Mammary epithelial cell (primary cell): ENCODE results near the gene HIGD1B.

Experiments used
- EZH2 ChIP-seq: IDR thresholded peaks from 2 replicates; pipeline ENCODE4 v1.6.1; 2012; ENCODE audit warnings: low read length, inconsistent platforms, borderline replicate concordance
- TF ChIP-seq, protein P1 (sequence below), 2 donors: IDR thresholded peaks in 1 of 2; conservative IDR thresholded peaks in 1 of 2; 2 replicates each; pipeline ENCODE4 v1.5.1; 2011 to 2012; ENCODE audit warnings: inconsistent platforms in 2 of 2, low read length in 2 of 2, mild to moderate bottlenecking in 2 of 2, control low read depth in 1 of 2, low read depth in 1 of 2; ENCODE audit not compliant: insufficient read depth in 1 of 2; ENCODE audit errors: extremely low read depth in 1 of 2

DNA sequence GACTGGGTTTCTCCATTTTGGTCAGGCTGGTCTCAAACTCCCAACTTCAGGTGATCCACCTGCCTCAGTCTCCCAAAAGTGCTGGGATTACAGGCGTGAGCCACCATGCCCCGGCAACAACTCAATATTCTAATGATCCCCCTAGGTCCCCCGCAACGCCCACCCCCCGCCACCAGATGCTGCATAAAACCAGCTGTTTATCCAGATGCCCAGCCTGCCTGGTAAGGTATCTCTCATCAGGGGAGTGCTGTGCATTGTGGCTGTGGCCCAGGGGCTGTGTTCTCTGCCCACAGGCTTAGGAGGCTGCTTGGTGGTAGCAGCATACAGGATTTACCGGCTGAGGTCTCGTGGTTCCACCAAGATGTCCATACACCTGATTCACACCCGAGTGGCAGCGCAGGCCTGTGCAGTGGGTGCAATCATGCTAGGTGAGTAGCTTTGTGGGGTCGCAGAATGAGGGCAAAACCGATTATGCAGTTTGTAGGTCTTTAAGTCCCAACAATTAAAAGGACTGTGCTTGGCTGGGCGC, 1.3 kb downstream of the HIGD1B start:
- TF ChIP-seq, protein P1, sequence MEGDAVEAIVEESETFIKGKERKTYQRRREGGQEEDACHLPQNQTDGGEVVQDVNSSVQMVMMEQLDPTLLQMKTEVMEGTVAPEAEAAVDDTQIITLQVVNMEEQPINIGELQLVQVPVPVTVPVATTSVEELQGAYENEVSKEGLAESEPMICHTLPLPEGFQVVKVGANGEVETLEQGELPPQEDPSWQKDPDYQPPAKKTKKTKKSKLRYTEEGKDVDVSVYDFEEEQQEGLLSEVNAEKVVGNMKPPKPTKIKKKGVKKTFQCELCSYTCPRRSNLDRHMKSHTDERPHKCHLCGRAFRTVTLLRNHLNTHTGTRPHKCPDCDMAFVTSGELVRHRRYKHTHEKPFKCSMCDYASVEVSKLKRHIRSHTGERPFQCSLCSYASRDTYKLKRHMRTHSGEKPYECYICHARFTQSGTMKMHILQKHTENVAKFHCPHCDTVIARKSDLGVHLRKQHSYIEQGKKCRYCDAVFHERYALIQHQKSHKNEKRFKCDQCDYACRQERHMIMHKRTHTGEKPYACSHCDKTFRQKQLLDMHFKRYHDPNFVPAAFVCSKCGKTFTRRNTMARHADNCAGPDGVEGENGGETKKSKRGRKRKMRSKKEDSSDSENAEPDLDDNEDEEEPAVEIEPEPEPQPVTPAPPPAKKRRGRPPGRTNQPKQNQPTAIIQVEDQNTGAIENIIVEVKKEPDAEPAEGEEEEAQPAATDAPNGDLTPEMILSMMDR (conservative IDR thresholded peaks at IDR 0.05 in 1 of 2, IDR thresholded peaks at IDR 0.05 in 1 of 2; ENCODE audit: extremely low read depth in 1 of 2, insufficient read depth in 1 of 2, low read depth in 1 of 2, low read length in 2 of 2): no peak
- TF ChIP-seq EZH2: no peak
